ENCODE data around the gene C1orf167. TPM values are rescaled to one million over a fixed set of nuclear protein-coding genes. Genes with fewer than 3 reads are reported as not detected.

The C1orf167 gene
- total and polyA plus RNA-seq, 2 of the 8 experiments (the other 6 are each of a cell fraction or from before 2014, with no cell fraction given), result 0.70 to 1.3 TPM

DNA sequence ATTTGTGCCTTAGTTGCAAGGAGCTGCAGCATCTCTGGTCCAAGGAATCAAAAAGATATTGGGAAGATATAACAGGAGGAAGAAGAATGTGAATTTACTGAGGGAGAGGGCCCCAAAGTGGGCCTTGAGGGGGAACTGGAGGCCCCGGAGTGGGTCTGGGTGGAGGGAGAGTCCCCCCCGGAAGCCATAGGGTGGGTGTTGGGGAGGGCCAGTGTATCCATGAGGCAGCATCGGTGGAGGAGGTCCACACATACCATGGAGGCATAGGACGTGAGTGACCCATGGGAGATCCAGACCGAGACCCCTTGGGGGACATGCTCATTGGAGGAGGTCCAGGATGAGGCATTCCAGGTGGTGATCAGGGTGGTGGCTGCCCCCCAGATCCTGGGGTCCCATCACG is 708 bp upstream of the C1orf167 start:
- Histone ChIP-seq H3K27me3 (replicated peaks in 1 of 4; ENCODE audit: control insufficient read depth in 3 of 4, extremely low read depth in 1 of 4, insufficient read depth in 3 of 4, low read length in 3 of 4) (peaks cover 7 to 40% (median 30%) of the 10 kb centered on the region in 4 experiments), H3K4me1 (replicated peaks in 1 of 4; ENCODE audit: control insufficient read depth in 3 of 4, insufficient read depth in 4 of 4, low read length in 3 of 4) (peaks cover 0 to 16% (median 10%) of the 10 kb centered on the region in 4 experiments; a peak in 6 of 7 replicates), H3K9ac (replicated peaks in 1 of 4; ENCODE audit: extremely low read depth in 1 of 4, low read depth in 3 of 4, low read length in 3 of 4) (no peak overlapping the region), H3K23me2 (ENCODE audit: low read depth, low read length) (peaks cover 3% of the 10 kb centered on the region; the same call in 1 of the 2 replicates), H3K4me3 (ENCODE audit: extremely low read depth in 1 of 4, insufficient read depth in 2 of 4, low read depth in 3 of 4, low read length in 4 of 4) (no peak overlapping the region), H3K4ac (replicated peaks; ENCODE audit: insufficient read length, low read depth, low read length) (no peak overlapping the region), H3K27ac (ENCODE audit: low read depth, low read length) (no peak overlapping the region), H2BK15ac (ENCODE audit: low read length) (no peak overlapping the region), H2BK12ac (ENCODE audit: low read depth, low read length) (no peak overlapping the region), H4K91ac (replicated peaks; ENCODE audit: insufficient read length, low read length) (no peak overlapping the region), H2AK5ac (ENCODE audit: low read depth, low read length) (no peak overlapping the region), H2AFZ (ENCODE audit: low read length) (no peak overlapping the region), H4K20me1 (replicated peaks in 1 of 2; ENCODE audit: control insufficient read depth in 1 of 2, insufficient read depth in 2 of 2, low read length in 2 of 2) (no peaks in the 10 kb centered on the region), H3K36me3 (ENCODE audit: control insufficient read depth in 2 of 4, insufficient read depth in 4 of 4, low read length in 3 of 4) (no peaks in the 10 kb centered on the region), H4K8ac (ENCODE audit: extremely low read depth, insufficient read depth, low read length) (no peak overlapping the region), H4K5ac (ENCODE audit: insufficient read length, low read depth, low read length) (no peak overlapping the region), H3K56ac (replicated peaks; ENCODE audit: insufficient read length, low read depth, low read length) (no peak overlapping the region), H3K9me3 (ENCODE audit: insufficient read depth in 2 of 2, low read depth in 1 of 2, low read length in 1 of 2) (peaks cover 0 to 5% of the 10 kb centered on the region in 2 experiments; a peak in 1 of 4 replicates), H3K4me2 (ENCODE audit: insufficient read depth in 1 of 2, low read depth in 2 of 2, low read length in 2 of 2) (no peak overlapping the region; a peak in 1 of 4 replicates), H3K23ac (ENCODE audit: insufficient read length) (no peak overlapping the region), H2BK20ac (ENCODE audit: low read length) (no peak overlapping the region), H2BK5ac (ENCODE audit: low read depth, low read length) (no peak overlapping the region), H3K14ac (ENCODE audit: insufficient read length) (no peak overlapping the region), H3K18ac (ENCODE audit: extremely low read depth, low read length) (no peak overlapping the region), H3K79me2 (ENCODE audit: control insufficient read depth in 1 of 2, insufficient read depth in 2 of 2, low read length in 2 of 2) (no peaks in the 10 kb centered on the region), H3K79me1 (ENCODE audit: low read depth, low read length) (no peaks in the 10 kb centered on the region), H2BK120ac (replicated peaks; ENCODE audit: low read depth, low read length) (no peak overlapping the region)
- TF ChIP-seq SP4 (IDR thresholded peaks at IDR 0.05; ENCODE audit: low read length) (no peak), ATF3 (IDR thresholded peaks at IDR 0.05; ENCODE audit: insufficient read depth, low read depth, low read length) (no peak), TAF1 (IDR thresholded peaks at IDR 0.05; ENCODE audit: low read depth, low read length) (no peak), EZH2 (IDR thresholded peaks at IDR 0.05; ENCODE audit: low read depth, low read length, severe bottlenecking) (no peak), RFX5 (IDR thresholded peaks at IDR 0.05; ENCODE audit: borderline replicate concordance, low read depth, low read length) (no peak)
- DNase-seq (ENCODE audit: low read depth in 1 of 2, low spot score in 2 of 2) (no peak), FAIRE-seq (no peak)
- ChIA-PET CTCF (ENCODE audit: partially characterized antibody) (interaction anchor here (1.1 kb wide), 1 partner anchor 108 kb away, joined by 3 read pairs; no protein-coding TSS in a partner anchor), POLR2A (ENCODE audit: partially characterized antibody) (interaction anchor here (1.0 to 1.2 kb wide), 2 partner anchors 10 to 12 kb away, joined by 3 read pairs; no protein-coding TSS in a partner anchor)
- WGBS, 2 experiments (ENCODE audit: extremely low coverage in 1 of 2, insufficient coverage in 1 of 2, insufficient read length in 1 of 2, insufficient replicate concordance in 2 of 2, low coverage in 1 of 2, low lambda C conversion rate in 2 of 2, missing lambda C conversion rate in 1 of 2), result 80% methylated on average over 4 of the region's 6 CpGs; no CpG with 5 or more reads in 1 of the 2 experiments
